CD14-positive monocyte (primary cell): Measurements from ENCODE around the gene CIZ1. TPM values are rescaled to one million over a fixed set of nuclear protein-coding genes. Genes with fewer than 3 reads are reported as not detected.
A peak's percentile ranks its signal among the peaks of the same experiment; 100 is the strongest.

ENCODE experiments used
- DNase-seq, 3 donors: peaks; one replicate each; pipeline ENCODE4 v3.0.0-alpha.2; 2011 to 2022
- H2AFZ ChIP-seq: 2 replicates; pipeline ENCODE4 v1.6.0; 2012; ENCODE audit warnings: mild to moderate bottlenecking, low read depth, low read length, inconsistent platforms; ENCODE audit not compliant: insufficient read depth, poor library complexity, severe bottlenecking
- H3K27ac ChIP-seq, 2 donors: 1 replicate in 1 of 2; 2 replicates in 1 of 2; pipeline ENCODE4 v1.5.1; 2012 to 2013; ENCODE audit warnings: low read length in 2 of 2, control low read depth in 1 of 2, inconsistent platforms in 1 of 2, low read depth in 1 of 2, mild to moderate bottlenecking in 1 of 2
- H3K27me3 ChIP-seq, 2 donors: one replicate each; pipeline versions ENCODE4 v1.6.0 to v1.6.1; 2011 to 2013; ENCODE audit warnings: low read length in 2 of 2; ENCODE audit not compliant: control insufficient read depth in 2 of 2, insufficient read depth in 2 of 2
- H3K36me3 ChIP-seq, 2 donors: replicated peaks in 1 of 2; 1 replicate in 1 of 2; 2 replicates in 1 of 2; pipeline versions ENCODE4 v1.5.1 to v1.6.1; 2012 to 2013; ENCODE audit warnings: low read length in 2 of 2, control low read depth in 1 of 2, inconsistent platforms in 1 of 2, mild to moderate bottlenecking in 1 of 2; ENCODE audit not compliant: insufficient read depth in 2 of 2, control insufficient read depth in 1 of 2
- H3K4me1 ChIP-seq, 2 donors: 1 replicate in 1 of 2; 2 replicates in 1 of 2; pipeline versions ENCODE4 v1.5.1 to v1.6.1; 2012 to 2013; ENCODE audit warnings: low read length in 2 of 2, control low read depth in 1 of 2, inconsistent platforms in 1 of 2, mild to moderate bottlenecking in 1 of 2, moderate library complexity in 1 of 2; ENCODE audit not compliant: insufficient read depth in 2 of 2, control insufficient read depth in 1 of 2
- H3K4me2 ChIP-seq: replicated peaks from 2 replicates; pipeline ENCODE3; 2012; ENCODE audit warnings: low read length, moderate library complexity, mild to moderate bottlenecking; ENCODE audit not compliant: poor library complexity, severe bottlenecking; ENCODE audit errors: extremely low read depth
- H3K4me3 ChIP-seq, 3 experiments: fragments of 200-600 bp in 1 of 3; sonication (generic) in 1 of 3; replicated peaks in 1 of 3; 1 replicate in 2 of 3; 2 replicates in 1 of 3; pipeline ENCODE4 v1.5.1; 2011 to 2013; ENCODE audit warnings: low read length in 3 of 3, mild to moderate bottlenecking in 3 of 3, control low read depth in 2 of 3, low read depth in 2 of 3, inconsistent platforms in 1 of 3, moderate library complexity in 1 of 3
- H3K79me2 ChIP-seq: 2 replicates; pipeline ENCODE4 v1.6.0; 2012; ENCODE audit warnings: mild to moderate bottlenecking, control low read depth, inconsistent platforms, low read length, moderate library complexity; ENCODE audit not compliant: insufficient read depth
- H3K9ac ChIP-seq: 2 replicates; pipeline ENCODE4 v1.6.0; 2017; ENCODE audit warnings: low read length, mild to moderate bottlenecking; ENCODE audit not compliant: insufficient read depth, poor library complexity, severe bottlenecking
- H3K9me3 ChIP-seq, 2 donors: replicated peaks in 1 of 2; 1 replicate in 1 of 2; 2 replicates in 1 of 2; pipeline versions ENCODE4 v1.5.1 to v1.6.1; 2012 to 2013; ENCODE audit warnings: low read length in 2 of 2, control low read depth in 1 of 2; ENCODE audit not compliant: control insufficient read depth in 1 of 2, insufficient read depth in 1 of 2
- H4K20me1 ChIP-seq: 2 replicates; pipeline ENCODE4 v1.6.0; 2012; ENCODE audit warnings: mild to moderate bottlenecking, low read length, control low read depth, moderate library complexity; ENCODE audit not compliant: insufficient read depth
- H3K27ac Mint-ChIP-seq, 7 donors: one replicate each; pipeline ENCODE4 v1.8.0; 2020; ENCODE audit warnings: mild to moderate bottlenecking in 7 of 7, mixed read lengths in 7 of 7, moderate library complexity in 6 of 7, inconsistent platforms in 2 of 7
- H3K27me3 Mint-ChIP-seq, 3 donors: one replicate each; pipeline ENCODE4 v1.8.0; 2021 to 2022; ENCODE audit warnings: low read depth in 3 of 3, mild to moderate bottlenecking in 3 of 3, mixed read lengths in 3 of 3, moderate library complexity in 3 of 3, inconsistent platforms in 1 of 3
- H3K36me3 Mint-ChIP-seq, 2 donors: one replicate each; pipeline ENCODE4 v1.8.0; 2020; ENCODE audit warnings: mixed read lengths in 2 of 2, inconsistent platforms in 1 of 2, mild to moderate bottlenecking in 1 of 2
- H3K4me1 Mint-ChIP-seq: one replicate; pipeline ENCODE4 v1.8.0; 2020; ENCODE audit warnings: mild to moderate bottlenecking, mixed read lengths
- H3K4me3 Mint-ChIP-seq, 2 donors: one replicate each; pipeline ENCODE4 v1.8.0; 2020; ENCODE audit warnings: mild to moderate bottlenecking in 2 of 2, mixed read lengths in 2 of 2, moderate library complexity in 1 of 2
- H3K9me3 Mint-ChIP-seq, 7 donors: one replicate each; pipeline ENCODE4 v1.8.0; 2020 to 2022; ENCODE audit warnings: mixed read lengths in 7 of 7, mild to moderate bottlenecking in 6 of 7, moderate library complexity in 6 of 7, inconsistent platforms in 2 of 7
- CTCF ChIP-seq: fragments of 200-600 bp; IDR thresholded peaks from one replicate; pipeline ENCODE4 v1.8.0; 2022; ENCODE audit warnings: antibody characterized with exemption, mild to moderate bottlenecking
- WGBS: methylation state at CpG from one replicate; pipeline ENCODE4 v1.1.5; 2013; ENCODE audit warnings: missing lambda C conversion rate; ENCODE audit not compliant: insufficient coverage; 5-methylcytosine and 5-hydroxymethylcytosine counted together
- intact Hi-C, 2 donors: fragments of 100-400 bp; cut with micrococcal nuclease; formaldehyde crosslinking; loops; one replicate each; pipeline versions ENCODE4 v1.15.0 to v1.15.1; 2023
- polyA plus RNA-seq, 3 donors: library from polyadenylated mRNA; depleted of rRNA in 1 of 3; unstranded in 2 of 3; stranded (reverse) in 1 of 3; fragments of 300-500 nt in 2 of 3; fragments of >200 nt in 1 of 3; fragmentation: Illumina TruSeq in 2 of 3; gene quantifications; 1 replicate in 2 of 3; 2 replicates in 1 of 3; pipeline ENCODE4 v1.2.3, GENCODE V29; 2012 to 2021

CIZ1 gene
- polyA plus RNA-seq, 3 donors = 3.4 to 53.7 (median 5.9) TPM

GRCh38 chr9:128203024-128203706 is 11.8 kb upstream of the CIZ1 start, which contains the start of gene DNM1:
Gene DNM1, plus strand, starts transcription at chr9:128203379. Its CDS starts 92 bp downstream, at chr9:128203471.
- peaks cover 0 to 8% (median 0%) of the 10 kb centered on the region in 7 donors for H3K9me3 Mint-ChIP-seq
- peak within 1 kb of the TSS; percentile 32 for H3K9ac ChIP-seq

GRCh38 chr9:128202648-128203023 is 11.3 kb upstream of the CIZ1 start:
- DNase-seq = no peak
- H3K36me3 ChIP-seq = no peaks in the 10 kb centered on the region
- peak overlapping the region; percentile 81 for H2AFZ ChIP-seq
- H3K9ac ChIP-seq = no peak overlapping the region
- Mint-ChIP-seq H3K36me3 (peaks cover 0 to 2% of the 10 kb centered on the region in 2 donors), H3K4me1 (peaks cover 23% of the 10 kb centered on the region), H3K9me3 (peaks cover 0 to 8% (median 0%) of the 10 kb centered on the region in 7 donors), H3K27me3 (peaks cover 15 to 26% (median 23%) of the 10 kb centered on the region in 3 donors), H3K4me3 (peak overlapping the region; percentile 81 to 89), H3K27ac (peak overlapping the region; percentile 44 to 94 (median 83))
- WGBS = 0% methylated on average over 1 of the region's 2 CpGs
- no peaks in the 10 kb centered on the region for H4K20me1 ChIP-seq
- peaks cover 16 to 29% of the 10 kb centered on the region in 2 donors for H3K4me1 ChIP-seq
- H3K9me3 ChIP-seq = no peaks in the 10 kb centered on the region
- peaks cover 0 to 18% of the 10 kb centered on the region in 2 donors for H3K27me3 ChIP-seq
- H3K4me3 ChIP-seq = peak overlapping the region; percentile 21 to 79 (median 33)
- no peaks in the 10 kb centered on the region for H3K79me2 ChIP-seq
- no peak overlapping the region for H3K27ac ChIP-seq
- H3K4me2 ChIP-seq = peak overlapping the region; percentile 89
- no peak for TF ChIP-seq CTCF
- intact Hi-C loops = no loop called here

More at GRCh38 chr9:128203024-128203706, 11.8 kb upstream of the CIZ1 start, which contains the start of gene DNM1:
- peak; percentile 98 for TF ChIP-seq CTCF
- H3K27ac Mint-ChIP-seq = peak within 1 kb of the TSS; percentile 44 to 94 (median 83)
- Histone ChIP-seq H4K20me1 (no peaks in the 10 kb centered on the region), H3K4me2 (peak within 1 kb of the TSS; percentile 89), H3K4me3 (peak within 1 kb of the TSS; percentile 46 to 79 (median 47)), H3K79me2 (no peaks in the 10 kb centered on the region), H2AFZ (peak within 1 kb of the TSS; percentile 81), H3K27ac (no peak within 1 kb of the TSS), H3K4me1 (peaks cover 18 to 32% of the 10 kb centered on the region in 2 donors), H3K9me3 (no peaks in the 10 kb centered on the region), H3K36me3 (no peaks in the 10 kb centered on the region), H3K27me3 (peaks cover 0 to 18% of the 10 kb centered on the region in 2 donors)
- peaks cover 0 to 2% of the 10 kb centered on the region in 2 donors for H3K36me3 Mint-ChIP-seq
- intact Hi-C loops = no loop called here
- peak; percentile 36 to 69 (median 69) for DNase-seq
- peaks cover 24% of the 10 kb centered on the region for H3K4me1 Mint-ChIP-seq
- under 1% methylated on average over 69 of the region's 72 CpGs for WGBS
- H3K4me3 Mint-ChIP-seq = peak within 1 kb of the TSS; percentile 81 to 89
- H3K27me3 Mint-ChIP-seq = peaks cover 15 to 26% (median 23%) of the 10 kb centered on the region in 3 donors
